HUDEP-2 (cell line): Measurements from ENCODE around the gene UQCC2.

Experiments
- DNase-seq, 76 experiments: peaks; one replicate each; lab custom pipeline; 2025; ENCODE audit not compliant: unreplicated experiment in 76 of 76; lab: John Stamatoyannopoulos, UW

UQCC2 gene

GRCh38 chr6:33744001-33744848 lies 32.7 kb upstream of the UQCC2 start:
- peak in 57 of 76 experiments; percentile 6 to 79 (median 47) for DNase-seq

GRCh38 chr6:33742837-33743236 lies 31.3 kb upstream of the UQCC2 start:
- DNase-seq = no peak

DNA sequence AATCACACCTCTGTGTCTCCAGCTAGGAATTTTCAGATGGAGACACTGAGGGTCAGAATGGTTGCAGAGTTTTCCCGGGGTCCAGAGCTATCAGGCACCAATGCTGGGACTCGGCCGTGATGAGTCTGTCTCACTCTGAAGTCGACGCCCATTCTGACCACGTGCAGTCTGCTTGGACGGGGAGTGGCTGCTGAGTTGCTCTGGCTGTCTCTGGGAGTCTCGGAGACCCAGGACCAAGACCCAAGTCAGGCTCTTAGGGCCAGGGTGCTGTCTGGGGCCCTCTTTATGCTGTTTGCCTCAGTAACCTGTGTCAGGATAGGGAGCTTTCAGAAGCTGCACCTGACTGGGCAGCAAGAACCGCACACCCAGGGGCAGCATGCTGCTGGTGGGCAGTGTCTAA lies 30.6 kb upstream of the UQCC2 start:
- DNase-seq = peak in 8 of 76 experiments; percentile 2 to 17 (median 8)

DNA sequence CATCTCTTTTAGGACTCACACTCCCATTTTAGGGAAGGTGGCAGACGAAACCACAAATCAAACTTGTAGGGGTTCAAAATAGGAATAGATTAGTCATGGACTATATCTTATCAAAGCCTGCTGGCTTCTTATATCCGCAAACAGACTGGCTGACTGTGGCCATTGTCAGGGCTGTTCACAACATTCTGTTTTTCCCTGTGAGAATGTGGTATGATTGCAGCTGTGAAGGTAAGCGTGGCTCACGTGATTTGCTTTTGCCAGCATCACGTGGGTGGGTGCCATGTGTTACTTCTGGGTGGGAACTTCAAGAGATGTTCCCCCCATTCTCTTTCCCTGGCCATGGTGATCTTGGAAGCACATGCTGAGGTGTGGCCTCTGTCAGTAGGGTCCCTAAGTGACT lies 29.3 kb upstream of the UQCC2 start:
- peak in 1 of 76 experiments; percentile 19 for DNase-seq

- DNase-seq = no peak
Measured at GRCh38 chr6:33740204-33740608, 28.7 kb upstream of the UQCC2 start.

- DNase-seq = no peak
Measured at GRCh38 chr6:33739571-33739970, 28.1 kb upstream of the UQCC2 start.

GRCh38 chr6:33738879-33739278 lies 27.4 kb upstream of the UQCC2 start:
- DNase-seq = no peak

DNA sequence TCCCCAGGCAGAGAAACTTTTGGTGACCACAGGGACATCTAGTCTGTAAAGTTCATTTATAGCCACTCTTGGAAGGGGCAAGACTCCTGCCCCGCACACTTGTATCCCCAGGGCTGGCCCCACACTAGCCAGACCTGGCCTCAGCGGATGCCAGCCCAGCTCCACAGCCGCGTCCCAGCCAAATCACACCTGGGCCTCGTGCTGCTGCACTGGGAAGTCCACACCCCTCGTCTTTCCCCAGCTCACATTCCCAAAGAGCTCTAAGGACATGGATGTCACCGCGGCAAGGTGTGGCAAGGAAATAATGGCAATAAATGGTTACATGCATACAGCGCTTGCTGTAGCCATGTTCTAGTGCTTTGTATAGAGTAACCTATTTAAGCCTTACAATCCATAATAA lies 26.7 kb upstream of the UQCC2 start:
- no peak for DNase-seq

DNA sequence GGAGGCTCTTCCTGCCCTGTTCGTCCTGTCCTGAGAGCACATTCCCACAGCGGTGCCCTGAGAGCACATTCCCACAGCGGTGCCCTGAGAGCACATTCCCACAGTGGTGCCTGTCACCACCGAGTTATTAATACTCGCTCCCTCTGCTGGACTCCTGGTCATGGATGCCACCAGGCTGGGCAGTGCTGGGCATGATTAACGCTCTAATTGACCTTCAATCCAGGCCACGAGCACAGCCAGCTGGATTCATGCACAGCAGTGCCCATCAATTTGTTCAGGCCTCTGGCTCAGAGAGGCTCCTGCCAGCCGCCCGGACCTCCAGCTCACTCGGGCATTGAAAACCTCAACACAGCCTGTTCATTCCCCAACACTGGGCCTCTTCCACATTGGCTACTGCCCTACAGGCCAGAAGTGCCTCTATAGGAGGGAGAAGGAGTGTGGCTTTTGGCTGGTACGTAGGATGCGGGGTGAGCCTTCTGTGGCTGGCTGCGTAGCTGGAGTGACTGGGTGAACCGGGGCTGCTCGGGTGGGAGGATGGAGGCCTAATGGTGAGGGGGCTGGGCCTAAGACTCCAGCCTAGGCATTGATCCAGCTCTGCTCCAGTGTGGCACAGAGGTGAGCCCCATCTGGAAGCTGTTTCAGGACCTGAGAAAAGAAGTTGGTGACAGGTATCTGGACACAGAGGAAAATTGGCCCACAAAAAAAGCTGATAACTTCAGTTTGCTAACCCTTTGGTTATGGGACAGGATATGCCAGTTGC lies 25.9 kb upstream of the UQCC2 start:
- no peak for DNase-seq

GRCh38 chr6:33735216-33735615 lies 23.7 kb upstream of the UQCC2 start:
- no peak for DNase-seq

DNA sequence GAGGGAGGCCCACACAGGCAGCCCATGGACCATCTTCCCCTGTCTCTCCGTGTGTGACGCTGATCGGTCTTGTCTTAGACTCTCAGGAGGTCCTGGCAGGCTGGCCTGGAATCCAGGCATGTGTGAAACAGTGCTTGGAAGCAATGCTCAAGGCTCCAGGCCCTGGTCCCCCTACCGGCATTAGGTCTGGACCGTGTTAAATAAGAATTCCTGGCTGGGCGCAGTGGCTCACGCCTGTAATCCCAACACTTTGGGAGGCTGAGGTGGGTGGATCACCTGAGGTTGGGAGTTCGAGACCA lies 22.2 kb upstream of the UQCC2 start:
- no peak for DNase-seq

GRCh38 chr6:33732817-33733708 lies 21.6 kb upstream of the UQCC2 start:
- DNase-seq = no peak

- no peak for DNase-seq
Measured at GRCh38 chr6:33732385-33732784, 20.9 kb upstream of the UQCC2 start.

- no peak for DNase-seq
Measured at GRCh38 chr6:33731751-33732282, 20.3 kb upstream of the UQCC2 start.

DNA sequence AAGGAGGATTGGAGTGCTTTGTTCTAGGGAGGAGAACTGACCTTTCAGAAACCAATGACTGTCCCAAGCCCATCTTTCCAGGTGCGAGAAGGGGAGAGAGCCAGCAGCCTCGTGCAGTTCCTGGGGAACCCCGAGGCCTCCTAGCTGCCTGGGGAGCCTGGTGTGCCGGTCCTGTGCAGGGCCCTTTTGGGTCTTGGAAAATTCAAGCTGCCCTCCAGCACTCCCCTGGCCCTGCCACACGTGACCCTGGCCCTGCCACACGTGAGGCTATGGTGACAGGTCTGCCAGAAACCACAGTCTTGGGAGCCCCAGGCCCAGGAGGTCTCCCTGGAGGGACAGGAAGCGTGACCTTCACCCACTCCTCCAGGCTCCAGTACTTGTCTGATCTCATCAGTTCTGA lies 19.5 kb upstream of the UQCC2 start:
- DNase-seq = no peak

DNA sequence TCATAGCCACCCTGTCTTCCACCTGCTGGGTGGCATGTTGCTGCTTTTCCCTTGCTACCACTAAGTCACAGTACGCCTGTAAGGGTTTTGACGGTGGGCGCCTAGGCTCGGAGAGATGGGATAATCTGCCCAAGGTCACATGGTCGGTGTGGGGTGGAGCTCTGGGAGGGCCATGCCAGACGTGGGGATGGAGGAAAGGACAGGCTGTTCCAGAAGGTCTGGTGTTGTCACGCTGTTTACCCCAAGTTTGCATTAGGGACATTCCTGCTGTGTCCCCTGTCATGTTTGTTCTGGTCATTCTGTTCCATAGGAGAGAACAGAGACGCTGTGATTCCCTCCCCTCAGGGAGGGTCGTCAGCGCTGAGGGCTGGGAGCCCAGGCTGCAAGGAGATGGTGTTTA lies 19.1 kb upstream of the UQCC2 start:
- no peak for DNase-seq

DNA sequence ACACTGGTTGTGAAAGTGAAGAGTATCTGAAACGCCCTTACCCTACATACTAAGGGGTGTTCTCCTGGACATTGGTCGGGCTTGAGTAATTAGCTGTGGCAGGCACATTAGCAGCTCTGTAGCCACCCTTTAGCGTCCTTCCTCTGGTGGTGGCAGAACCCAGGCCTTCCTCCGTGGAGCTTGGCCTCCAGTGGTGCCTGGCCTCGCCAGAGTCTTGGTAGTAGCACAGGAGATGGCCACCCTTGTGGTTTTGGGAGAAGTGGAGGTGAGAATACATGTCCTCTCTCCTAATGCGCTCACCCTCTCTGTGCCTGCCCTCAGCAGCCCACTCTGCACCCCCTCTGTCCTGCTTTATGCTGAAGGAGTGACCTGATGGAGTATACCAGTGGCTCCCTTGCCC lies 17.6 kb upstream of the UQCC2 start:
- no peak for DNase-seq

DNA sequence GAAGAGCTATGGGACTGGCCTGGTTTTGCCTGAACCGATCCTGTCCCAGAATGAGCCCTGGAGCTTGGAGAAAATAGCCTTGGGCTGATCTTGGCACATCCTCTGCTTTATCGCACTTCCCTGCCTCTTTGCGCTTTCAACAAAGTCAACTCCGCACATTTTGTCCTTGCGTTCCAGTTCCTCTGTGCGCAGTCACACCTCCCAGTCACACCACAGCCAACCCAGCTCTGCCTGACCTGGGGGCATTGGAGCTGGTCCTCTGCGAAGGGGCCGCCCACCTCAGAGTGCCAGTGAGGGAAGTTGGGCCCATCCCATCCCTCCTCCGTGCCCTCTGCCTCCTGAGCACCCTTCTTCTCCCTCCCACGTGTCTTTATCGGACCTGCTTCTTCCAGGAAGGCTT lies 16.9 kb upstream of the UQCC2 start:
- no peak for DNase-seq

GRCh38 chr6:33727932-33728331 lies 16.4 kb upstream of the UQCC2 start:
- no peak for DNase-seq

DNA sequence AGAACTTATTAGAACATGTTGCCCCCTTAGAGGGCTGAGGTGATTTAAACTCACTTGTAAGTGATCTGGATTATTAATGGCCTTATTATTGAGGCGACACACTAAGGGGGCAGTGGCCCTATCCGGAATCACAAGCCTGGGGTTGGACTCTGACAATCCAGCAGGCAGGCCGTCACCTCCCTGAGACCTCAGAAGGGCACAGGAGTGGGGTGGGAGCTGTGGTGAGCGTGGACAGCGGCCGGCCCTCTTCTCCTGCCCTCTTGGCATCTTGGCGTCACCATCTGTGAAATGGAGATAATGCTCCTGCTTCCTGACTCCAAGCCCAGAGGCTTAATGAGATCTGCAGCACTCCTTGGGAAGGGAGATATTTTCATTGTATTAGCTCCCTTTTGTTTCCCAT lies 15.6 kb upstream of the UQCC2 start:
- DNase-seq = no peak

GRCh38 chr6:33726696-33727095 lies 15.2 kb upstream of the UQCC2 start:
- DNase-seq = no peak
